ENCODE measurements around the gene SCN8A.

The SCN8A gene

DNA sequence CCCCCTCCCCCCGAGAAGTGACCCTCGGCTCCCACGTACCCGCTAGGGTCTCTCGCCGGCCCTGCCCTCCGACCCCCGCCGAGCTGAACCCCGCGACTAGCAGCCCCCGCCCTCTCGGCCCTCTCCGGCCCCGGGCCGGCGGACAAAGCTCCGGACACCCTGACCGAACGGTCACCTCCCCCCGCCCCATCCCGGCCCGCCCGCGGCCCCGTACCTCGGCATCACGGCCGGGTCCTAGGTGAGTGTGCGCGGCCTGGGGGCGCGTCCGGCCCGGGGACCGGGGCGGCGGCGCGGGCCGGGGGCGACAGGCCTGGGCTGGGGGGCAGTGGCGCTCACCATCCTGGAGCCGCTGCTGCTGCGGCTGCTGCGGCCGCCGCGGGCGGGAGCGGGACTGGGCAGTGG is 257.3 kb downstream of the SCN8A start, which contains the start of gene FIGNL2:
FIGNL2 (minus strand) TSS at position 393 of the 402 bp plus-strand sequence. CDS start 26,305 bp downstream, outside the sequence.
- TF ChIP-seq, protein P1, sequence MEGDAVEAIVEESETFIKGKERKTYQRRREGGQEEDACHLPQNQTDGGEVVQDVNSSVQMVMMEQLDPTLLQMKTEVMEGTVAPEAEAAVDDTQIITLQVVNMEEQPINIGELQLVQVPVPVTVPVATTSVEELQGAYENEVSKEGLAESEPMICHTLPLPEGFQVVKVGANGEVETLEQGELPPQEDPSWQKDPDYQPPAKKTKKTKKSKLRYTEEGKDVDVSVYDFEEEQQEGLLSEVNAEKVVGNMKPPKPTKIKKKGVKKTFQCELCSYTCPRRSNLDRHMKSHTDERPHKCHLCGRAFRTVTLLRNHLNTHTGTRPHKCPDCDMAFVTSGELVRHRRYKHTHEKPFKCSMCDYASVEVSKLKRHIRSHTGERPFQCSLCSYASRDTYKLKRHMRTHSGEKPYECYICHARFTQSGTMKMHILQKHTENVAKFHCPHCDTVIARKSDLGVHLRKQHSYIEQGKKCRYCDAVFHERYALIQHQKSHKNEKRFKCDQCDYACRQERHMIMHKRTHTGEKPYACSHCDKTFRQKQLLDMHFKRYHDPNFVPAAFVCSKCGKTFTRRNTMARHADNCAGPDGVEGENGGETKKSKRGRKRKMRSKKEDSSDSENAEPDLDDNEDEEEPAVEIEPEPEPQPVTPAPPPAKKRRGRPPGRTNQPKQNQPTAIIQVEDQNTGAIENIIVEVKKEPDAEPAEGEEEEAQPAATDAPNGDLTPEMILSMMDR (conservative IDR thresholded peaks at IDR 0.05; ENCODE audit: low read length), result no peak
- peak within 1 kb of the TSS; percentile 15 for H3K4me3 ChIP-seq (ENCODE audit: low read length)
- no peak for DNase-seq (ENCODE audit: low read depth)

DNA sequence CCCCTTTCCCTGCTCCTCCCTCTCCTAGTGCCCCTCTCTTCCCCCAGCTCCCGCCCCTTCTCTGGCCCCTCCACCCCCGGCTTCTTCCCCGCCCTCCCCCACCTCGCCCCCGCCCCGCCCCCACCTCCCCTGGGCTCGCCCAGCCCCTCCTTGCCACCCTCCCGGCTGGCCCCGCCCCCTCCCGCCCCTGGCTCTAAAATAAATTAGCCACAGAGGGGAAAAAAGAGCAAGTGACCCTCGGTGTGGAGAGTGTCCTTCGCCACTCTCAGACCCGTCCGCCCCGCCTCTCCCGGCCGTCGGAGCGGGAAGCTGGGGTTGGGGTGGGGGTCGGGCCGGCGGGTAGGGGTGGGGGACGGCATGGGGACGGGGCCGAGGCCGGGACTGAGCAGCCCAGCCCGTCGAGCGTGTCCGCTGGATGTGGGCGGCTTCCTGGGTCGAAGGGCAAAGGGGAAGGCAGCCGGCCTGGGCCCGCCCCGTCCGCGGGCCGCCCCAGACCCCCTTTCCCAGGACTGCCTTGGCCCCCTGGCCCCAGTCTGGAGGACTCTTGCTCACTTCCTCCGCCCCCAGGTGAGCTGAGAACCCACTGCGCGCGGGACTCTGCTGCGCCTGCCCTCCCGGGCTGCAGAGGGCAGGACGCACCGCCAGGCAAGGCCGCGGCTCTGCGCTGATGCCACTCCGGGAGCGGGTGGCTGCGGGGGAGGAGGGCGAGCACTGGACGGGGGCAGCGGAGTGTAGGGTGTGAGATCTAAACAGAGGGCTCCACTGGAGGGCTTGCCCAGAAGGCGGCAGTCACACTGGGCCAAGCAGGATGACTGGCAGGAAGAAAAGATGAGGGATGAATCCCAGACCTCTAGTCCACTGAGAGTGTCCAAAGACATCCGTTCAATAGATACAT is 258.1 kb downstream of the SCN8A start:
- no peak for DNase-seq (ENCODE audit: low read depth)
- H3K4me3 ChIP-seq (ENCODE audit: low read length), result no peak overlapping the region
- TF ChIP-seq, protein P1 (conservative IDR thresholded peaks at IDR 0.05; ENCODE audit: low read length), result no peak

DNA sequence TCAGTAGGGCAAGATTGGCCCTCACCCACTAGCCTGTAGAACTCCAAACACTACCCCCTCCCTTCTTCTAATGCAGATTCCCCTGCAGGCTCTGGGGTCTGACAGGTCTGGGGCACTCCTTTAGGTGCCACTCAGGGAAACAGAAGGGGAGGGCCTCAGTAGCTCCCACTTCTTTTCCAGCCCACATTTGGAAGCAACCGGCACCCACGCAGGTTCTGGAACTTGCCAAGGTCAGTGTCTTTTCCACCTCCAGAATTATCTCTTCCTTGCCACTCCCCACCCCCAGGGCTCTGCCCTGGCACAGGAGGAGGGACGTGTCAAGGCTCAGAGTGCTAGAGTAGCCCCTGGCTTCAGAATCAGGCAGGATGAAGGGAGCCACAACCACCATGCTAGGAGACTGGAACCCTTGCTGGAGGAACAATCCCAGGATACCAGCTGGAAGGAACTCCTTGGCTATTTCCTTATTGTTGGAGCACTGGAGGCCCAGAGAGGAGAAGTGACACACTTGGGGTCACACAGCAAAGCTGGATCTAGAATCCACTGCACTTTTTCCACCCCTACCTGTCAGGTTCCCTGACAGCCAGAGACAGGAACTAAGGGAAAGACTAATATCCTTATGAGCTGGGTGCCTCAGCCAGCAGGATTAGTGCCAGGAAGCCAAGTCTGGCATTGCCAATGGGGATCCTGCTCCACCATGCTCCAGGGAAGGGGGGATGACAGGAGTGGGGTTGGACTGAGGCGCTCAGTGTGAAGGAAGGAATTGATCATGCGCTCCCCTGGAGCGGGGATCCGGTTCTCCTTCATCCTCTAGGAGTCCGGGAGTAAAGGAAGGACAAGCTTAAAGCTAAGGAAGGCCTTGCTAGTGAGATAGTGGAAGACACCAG is 259.3 kb downstream of the SCN8A start:
- TF ChIP-seq, protein P1 (conservative IDR thresholded peaks at IDR 0.05; ENCODE audit: low read length), result no peak
- DNase-seq (ENCODE audit: low read depth), result no peak
- H3K4me3 ChIP-seq (ENCODE audit: low read length), result no peak overlapping the region

DNA sequence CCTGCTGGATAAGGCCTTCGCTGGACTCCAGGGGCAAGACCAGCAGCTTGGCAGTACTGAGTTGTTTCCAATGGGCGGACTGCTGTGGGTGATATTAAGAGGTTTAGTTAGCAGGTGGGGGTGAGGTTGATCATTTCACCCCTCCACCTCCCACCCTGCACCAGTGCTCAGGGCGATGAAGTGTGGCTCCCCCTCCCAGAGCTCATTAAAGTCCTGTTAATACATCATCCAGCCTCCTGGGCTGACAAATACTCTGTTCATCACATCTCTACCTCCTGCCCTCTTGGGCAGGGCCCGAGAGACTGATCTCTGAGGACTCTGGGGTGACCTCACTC is 259.9 kb downstream of the SCN8A start:
- DNase-seq (ENCODE audit: low read depth), result no peak
- no peak overlapping the region for H3K4me3 ChIP-seq (ENCODE audit: low read length)
- TF ChIP-seq, protein P1 (conservative IDR thresholded peaks at IDR 0.05; ENCODE audit: low read length), result no peak

DNA sequence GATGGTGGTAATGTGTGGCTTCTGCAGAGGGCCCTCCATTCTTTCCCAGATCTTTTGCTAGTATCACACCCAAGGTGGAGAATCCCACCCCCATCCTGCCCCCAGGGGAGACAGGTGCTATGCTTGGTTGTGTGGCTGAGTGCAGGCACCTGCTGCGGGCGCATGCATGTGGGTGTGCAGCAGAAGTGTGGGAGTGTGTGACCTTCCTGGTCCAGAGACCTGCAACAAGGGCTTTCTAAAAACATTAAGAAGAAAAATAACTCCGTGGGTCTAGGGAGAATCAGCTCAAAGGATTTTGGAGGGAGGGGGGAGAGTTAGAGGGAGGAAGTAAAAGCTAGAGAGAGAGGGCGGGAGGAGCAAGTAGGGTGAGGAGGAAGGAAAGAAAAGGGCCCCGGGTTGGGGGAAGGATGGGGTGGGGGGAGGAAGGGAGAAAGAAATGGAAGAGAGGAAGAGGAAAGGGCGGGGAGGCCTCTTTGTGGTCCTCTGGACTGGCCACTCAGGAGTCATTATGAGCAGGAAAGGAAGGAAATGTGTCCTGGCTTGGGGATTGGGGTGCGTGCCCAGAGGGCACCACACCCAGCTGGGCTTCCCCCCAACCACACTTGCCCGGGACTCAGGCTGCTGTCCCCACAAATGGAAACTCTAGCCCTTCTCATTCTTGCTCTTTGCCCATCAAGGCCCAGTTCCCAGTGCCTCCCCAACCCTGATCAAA is 260.5 kb downstream of the SCN8A start:
- TF ChIP-seq, protein P1 (conservative IDR thresholded peaks at IDR 0.05; ENCODE audit: low read length), result no peak
- no peak for DNase-seq (ENCODE audit: low read depth)
- H3K4me3 ChIP-seq (ENCODE audit: low read length), result no peak overlapping the region

DNA sequence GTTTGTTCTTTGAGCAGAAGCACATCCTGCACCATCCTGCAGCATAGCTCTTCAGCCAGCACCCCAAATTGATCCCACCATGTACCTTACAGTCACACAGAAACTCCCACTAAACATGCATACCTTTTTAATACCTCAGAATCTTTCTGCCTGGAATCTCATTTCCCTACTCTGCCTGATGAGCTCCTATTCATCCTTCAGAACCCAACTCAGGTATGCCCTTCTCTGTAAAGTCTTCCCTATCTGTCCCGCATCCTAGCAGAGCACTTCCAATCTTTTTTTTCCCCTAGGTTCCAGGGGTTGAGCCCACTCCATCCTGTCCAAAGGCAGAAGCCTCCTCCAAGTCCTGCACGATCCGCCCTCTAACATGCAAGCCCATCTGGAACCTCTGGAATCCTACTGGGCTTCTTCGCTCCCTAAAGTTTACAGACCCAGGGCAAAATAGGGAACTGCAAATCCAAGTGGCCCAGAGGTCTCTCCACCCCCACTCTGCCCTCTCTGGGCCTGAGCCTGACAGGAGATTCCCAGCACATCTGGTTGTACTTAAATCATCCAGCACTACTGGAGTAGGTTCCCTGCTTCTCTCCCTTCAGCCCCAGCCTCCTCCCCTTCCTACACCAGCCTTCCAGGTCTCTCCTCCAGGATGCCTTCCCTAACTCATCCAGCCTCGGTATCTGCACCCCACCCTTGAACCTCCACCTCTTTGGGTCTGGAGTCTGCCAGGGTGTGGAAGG is 261.5 kb downstream of the SCN8A start:
- no peak overlapping the region for H3K4me3 ChIP-seq (ENCODE audit: low read length)
- peak; percentile 47 for DNase-seq (ENCODE audit: low read depth)

More for the DNA sequence above, 261.5 kb downstream of the SCN8A start:
- TF ChIP-seq, protein P1 (conservative IDR thresholded peaks at IDR 0.05; ENCODE audit: low read length), result no peak
